Stimulated activated CD8-positive, alpha-beta memory T cell treated with anti-CD3 and anti-CD28 coated beads, Interleukin-4, amount 100 ng/mL, for 24 hours (primary cell): ENCODE results near the gene LEKR1.
"Not testable (repeated sequence)": the region's sequence is repeated elsewhere in the genome, so short reads cannot be mapped to it uniquely, and the experiment has no call there.

ENCODE experiments used
- DNase-seq: peaks from one replicate; pipeline ENCODE4 v3.0.0-alpha.2; 2020; ENCODE audit warnings: low read depth

Gene LEKR1

DNA sequence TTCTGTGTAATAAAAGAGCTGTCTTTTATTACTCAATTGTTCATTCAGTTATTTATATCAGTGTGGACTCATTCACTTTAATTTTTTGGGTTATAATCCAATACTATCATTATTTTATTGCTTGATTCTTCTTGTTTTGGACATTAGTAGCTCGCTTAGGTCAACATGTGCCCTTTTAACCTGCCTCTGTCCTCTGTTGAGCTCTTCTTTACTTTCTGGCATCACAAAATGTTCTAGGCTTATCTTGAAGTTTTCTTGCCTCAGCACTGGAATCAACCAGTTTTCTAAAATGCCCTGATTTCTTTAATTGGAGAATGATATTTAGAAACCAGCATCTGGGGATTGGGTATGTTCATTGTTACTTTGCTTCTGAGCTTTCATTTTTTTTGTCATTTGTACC is 82.2 kb downstream of the LEKR1 start:
- DNase-seq, result no peak

DNA sequence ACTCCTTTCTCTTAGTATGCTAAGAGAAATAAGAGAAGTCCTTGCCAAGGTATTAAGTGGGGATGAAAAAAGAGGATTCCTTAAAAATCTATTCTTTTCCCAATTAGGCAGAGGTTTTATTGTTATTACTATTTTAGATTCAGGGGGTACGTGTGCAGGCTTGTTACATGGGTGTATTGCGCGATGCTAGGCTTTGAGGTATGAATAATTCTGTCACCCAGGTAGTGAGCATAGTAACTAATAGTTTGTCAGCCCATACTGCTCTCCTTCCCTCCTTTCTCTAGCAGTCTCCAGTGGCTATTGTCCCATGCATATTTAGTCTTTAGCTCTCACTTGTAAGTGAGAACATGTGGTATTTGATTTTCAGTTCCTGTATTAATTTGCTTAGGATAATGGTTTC is 83.9 kb downstream of the LEKR1 start:
- DNase-seq, result no peak

DNA sequence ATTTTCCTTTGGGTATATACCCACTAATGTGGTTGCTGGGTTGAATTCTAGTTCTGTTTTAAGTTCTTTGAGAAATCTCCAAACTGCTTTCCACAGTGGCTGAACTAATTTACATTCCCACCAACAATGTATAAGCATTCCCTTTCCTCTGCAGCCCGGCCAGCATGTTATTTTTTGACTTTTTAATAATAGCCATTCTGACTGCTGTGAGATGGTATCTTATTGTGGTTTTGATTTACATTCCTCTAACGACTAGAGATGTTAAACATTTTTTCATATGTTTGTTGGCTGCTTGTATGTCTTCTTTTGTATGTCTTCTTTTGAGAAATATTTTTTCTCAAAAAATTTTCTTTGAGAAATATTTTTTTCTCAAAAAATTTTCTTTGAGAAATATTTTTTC is 84.7 kb downstream of the LEKR1 start:
- not testable (repeated sequence) for DNase-seq

DNA sequence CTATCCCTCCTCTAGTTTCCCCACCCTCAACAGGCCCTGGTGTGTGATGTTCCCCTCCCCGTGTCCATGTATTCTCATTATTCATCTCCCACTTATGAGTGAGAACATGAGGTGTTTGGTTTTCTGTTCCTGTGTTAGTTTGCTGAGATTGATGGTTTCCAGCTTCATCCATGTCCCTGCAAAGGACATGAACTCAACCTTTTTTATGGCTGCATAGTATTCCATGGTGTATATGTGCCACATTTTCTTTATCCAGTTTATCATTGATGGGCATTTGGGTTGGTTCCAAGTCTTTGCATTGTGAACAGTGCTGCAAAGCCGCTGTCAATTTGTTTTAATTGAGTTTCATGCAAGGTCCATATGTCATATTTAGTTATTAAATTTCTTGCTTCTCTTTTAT is 88.1 kb downstream of the LEKR1 start:
- DNase-seq, result not testable (repeated sequence)

DNA sequence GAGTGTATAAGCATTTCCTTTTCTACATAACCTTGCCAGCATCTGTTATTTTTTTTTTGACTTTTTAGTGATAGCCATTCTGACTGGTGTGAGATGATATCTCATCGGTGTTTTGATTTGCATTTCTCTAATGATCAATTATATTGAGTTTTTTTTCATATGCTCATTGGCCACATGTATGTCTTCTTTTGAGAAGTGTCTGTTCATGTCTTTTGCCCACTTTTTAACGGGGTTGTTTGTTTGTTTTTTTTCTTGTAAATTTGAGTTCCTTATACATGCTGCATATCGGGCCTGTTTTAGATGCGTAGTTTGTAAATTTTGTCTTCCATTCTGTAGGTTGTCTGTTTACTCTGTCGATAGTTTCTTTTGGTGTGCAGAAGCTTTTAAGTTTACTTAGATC is 89.2 kb downstream of the LEKR1 start:
- no peak for DNase-seq

DNA sequence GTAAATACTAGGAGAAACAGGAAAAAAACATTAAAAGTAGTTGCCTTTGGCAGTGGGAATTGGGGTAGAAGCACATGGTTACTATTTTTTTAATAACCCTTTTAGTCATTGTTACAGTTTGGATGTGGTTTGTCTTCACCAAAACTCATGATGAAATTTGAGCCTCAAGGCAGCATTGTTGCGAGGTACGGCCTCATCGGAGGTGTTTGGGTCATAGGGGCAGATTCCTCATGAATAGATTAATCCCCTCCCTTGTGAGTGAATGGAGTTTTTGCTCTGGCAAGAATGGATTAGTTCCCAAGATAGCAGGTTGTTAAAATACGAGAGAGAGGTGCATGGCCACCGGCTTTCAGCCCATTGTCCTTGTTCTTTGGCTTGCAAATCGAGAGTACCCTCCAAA is 92.6 kb downstream of the LEKR1 start:
- DNase-seq, result no peak

DNA sequence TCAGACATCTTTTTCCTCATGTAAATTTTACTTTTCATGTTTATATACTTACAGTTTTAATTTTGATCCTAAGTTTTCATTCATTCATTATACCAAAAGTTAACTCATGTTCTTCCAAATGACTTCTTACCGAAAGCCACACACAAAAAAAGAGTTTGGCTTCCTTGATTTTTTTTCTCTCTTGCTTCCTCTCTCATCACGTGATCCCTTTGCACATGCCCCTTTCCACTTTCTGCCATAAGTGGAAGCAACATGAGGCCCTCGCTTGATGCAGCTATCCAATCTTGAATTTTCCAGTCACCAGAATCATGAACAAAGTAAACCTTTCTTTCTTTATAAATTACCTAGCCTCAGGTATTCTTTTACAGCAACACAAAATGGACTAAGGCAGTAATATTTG is 93.7 kb downstream of the LEKR1 start:
- no peak for DNase-seq

DNA sequence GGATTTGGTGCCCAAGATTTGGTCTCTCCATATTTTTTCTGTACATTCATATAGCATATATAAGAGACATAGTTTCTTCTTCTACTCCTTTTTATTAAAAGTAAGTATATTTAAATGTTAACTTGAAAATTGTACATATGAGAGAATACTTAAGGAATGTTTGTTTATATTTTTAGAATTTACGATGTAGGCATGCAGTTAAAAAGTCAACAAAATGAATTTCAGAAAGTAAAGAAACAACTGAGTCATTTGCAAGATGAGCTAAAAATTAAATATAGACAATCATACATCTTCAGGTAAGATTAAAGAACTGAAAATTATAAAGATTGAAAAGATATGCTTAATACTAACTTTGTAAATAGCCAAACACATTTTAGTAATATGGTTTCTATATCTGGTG is 94.2 kb downstream of the LEKR1 start:
- DNase-seq, result no peak

DNA sequence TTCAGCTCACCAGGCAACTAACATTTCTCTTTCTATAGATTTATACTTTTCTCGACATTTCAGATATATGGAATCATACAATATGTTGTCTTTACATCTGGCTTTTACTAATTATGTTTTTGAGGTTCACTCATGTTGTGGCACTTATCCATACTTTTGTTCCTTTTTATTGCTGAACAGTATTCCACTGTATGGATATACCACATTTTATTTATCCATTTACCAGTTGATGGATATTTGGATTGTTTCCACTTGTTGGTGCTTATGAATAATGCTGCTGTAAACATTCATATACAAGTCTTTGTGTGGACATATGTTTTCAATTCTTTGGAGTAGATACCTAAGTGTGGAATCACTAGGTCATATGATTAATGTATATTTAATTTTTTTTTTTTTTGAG is 97.2 kb downstream of the LEKR1 start:
- DNase-seq, result no peak

DNA sequence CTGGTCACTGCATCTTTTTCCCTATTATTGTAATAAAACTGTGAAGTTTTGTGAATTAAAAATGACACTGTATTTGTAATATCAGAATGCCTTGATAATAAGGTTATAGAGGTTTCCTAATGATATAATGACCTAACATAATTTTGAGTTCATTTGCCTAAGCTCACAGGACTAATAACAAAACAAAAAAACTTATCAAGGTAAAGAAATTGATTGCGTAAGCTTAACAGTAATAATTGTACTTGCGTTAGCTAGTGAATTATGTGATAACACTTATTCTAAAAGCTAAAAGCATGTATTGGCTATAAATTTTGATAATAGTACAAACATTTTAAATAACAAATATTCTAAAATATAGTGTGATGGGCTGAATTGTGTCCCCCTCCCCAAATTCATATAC is 112.6 kb downstream of the LEKR1 start:
- DNase-seq, result no peak

DNA sequence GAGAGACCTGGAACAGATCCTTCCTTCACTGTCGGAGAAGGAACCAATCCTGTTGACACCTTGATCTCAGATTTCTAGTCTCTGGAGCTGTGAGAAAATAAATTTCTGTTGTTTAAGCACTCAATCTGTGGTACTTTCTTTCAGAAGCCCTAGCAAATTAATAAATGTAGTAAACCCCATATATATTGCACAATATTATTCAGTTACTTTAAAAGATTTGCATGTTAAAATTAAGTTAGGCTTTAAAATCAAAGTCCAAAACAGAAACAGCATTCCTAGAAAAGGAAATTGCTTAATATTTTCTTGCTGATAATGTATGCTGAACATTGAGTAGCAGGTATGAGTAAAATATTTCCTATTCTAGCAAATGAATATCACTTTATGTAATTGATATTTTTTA is 113.2 kb downstream of the LEKR1 start:
- no peak for DNase-seq

DNA sequence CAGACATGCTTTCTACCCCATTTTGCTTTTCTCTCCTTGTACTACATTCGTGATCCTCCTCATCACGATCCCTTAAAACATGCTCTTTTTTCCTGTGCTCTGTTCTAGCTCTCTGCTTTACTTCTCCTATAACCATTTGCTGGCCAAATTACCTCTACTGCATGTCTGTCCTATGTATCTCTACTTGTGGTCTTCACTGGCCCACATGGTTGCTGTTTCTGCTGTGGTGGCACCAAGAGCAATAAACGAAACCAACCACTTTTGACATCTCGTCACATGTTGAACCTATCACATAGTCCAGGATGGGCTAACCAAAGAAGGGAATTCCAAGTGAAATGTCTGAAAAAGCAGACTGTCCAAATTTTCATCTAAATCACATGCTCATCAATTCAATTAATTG is 115.2 kb downstream of the LEKR1 start:
- no peak for DNase-seq

DNA sequence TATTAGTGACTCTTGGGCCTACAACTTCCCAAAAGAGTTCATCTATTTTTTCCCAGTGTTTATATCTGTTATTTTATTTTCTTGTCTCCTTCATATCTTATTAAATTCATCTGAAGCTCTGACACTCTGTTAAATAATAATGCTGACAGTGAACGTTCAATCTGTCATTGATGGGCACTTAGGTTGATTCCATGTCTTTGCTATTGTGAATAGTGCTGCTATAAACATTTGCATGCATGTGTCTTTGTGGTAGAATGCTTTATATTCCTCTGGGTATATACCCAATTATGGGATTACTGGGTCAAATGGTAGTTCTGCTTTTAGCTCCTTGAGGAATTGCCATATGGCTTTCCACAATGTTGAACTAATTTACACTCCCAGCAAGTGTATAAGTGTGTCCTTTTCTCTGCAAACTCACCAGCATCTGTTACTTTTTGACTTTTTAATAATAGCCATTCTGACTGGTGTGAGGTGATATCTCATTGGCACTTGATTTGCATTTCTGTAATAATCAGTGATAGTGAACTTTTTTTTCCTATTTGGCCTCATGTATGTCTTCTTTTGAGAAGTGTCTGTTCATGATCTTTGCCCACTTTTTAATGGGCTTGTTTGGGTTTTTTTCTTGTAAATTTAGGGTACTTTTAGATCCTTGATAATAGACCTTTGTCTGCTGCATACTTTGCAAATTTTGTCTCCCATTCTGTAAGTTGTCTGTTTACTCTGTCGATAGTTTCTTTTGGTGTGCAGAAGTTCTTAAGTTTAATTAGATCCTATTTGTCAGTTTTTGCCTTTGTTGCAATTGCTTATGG is 122.5 kb downstream of the LEKR1 start:
- no peak for DNase-seq

DNA sequence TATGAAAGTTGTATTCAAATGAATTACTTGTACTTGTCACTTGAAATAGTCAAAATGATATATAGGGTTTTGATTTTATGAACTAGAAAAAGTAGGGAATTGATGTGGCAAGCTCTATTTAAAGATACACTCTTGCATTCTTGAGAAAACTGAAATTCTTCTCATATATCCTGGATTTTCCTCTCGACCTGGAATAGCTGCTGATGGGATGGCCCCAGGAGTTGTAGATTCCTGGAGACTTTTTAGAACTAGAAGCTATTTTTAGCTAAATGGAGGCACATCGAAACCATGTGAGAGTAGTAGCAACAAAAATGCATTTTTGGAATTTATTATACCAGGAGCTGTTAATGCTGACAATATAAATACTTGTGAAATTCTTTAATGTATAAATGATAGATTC is 125.9 kb downstream of the LEKR1 start:
- DNase-seq, result no peak

DNA sequence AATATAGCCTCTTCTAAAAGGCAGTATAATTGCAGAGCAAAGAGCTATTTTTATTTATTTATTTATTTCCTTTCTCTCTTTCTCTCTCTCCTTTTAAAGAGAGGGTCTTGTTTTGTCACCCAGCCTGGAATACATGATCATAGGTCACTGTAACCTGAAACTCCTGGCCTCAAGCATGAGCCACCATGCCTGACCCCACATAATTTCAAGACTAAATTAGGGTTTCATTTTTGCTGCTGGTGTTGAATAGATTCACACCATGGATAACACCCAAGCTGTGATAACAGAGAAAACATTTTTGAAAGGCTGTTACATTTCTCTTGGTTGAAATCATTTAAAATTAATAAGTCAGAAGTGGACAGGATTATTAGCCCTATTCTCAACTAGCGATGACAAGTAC is 131.6 kb downstream of the LEKR1 start:
- DNase-seq, result no peak

DNA sequence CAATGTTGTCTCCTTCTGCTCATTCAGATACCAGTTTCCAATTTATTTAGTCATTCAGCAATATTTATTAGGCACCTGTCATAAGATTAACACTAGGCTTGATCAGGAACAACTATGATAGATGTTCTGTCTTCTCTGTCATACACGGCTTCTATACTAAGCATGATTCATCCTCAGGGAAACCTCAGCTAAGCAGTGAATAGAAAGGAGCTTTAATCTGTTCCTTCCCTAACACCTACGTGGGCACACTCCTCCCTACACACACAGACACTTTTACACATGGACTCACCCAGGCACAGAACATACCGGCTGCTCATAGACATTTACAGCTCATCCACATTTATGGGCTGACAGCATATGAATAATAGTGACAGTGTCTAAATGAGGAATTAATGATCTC is 136.9 kb downstream of the LEKR1 start:
- no peak for DNase-seq

DNA sequence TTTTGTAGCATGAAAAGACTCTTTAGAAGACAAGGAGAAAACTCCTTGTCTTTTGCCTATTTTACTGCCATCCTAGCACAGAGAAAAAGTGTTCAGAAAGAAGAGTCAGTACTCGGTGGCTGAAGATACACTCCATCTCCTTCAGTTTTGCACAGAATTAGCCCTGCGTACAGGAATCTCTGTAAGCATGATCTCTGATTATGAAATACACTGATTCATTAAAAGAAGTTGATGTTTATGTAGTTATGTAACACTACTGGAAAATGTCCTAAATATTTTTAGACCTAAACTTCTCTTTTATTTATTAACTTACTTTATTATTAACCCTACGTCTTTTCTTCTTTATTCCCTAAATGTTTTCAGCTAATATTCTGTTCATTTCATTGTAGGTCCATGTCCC is 138.4 kb downstream of the LEKR1 start:
- no peak for DNase-seq

DNA sequence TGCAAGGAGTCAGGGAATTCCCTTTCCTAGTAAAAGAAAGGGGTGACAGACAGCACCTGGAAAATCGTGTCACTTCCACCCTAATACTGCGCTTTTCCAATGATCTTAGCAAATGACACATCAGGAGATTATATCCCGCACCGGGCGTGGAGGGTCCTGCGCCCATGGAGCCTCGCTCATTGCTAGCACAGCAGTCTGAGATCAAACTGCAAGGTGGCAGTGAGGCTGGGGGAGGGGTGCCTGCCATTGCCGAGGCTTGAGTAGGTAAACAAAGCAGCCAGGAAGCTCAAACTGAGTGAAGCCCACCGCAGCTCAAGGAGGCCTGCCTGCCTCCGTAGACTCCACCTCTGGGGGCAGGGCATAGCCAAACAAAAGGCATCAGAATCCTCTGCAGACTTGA is 140.2 kb downstream of the LEKR1 start:
- DNase-seq, result not testable (repeated sequence)

DNA sequence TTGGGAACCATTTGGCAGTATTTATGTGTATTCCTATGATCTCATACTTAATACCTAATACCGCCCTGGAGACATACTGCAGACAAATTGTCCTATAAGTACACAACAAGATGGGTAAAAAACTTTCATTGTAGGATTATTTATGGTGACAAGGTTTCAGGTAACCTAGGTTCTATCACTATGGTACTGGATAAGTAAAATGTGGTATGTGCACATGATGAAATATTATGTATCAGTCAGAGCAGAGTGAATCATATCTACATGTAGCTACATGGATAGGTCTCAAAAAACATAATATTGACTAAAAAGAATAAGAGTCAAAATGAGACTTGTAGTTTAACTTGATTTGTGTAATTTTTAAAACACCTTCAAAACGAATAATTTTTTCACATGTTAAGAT is 147.8 kb downstream of the LEKR1 start:
- no peak for DNase-seq

DNA sequence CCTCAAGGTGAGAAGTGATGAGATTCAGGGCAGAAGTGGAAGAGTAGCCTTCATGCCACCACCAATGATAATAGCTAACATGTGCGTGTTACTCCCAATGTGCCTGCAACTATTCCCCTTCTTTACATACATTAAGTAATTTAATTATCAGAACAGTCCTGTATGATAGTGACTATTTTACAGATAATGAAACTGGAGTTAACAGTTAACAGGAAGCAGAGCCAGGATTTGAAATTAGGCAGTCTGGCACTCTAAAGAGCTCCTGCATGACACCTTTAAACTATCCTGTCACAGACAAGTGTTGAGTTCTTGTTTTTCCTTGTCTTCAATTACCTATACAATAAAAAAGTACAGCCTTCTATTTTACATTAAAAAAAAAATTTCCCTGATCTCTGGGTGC is 148.8 kb downstream of the LEKR1 start:
- no peak for DNase-seq

DNA sequence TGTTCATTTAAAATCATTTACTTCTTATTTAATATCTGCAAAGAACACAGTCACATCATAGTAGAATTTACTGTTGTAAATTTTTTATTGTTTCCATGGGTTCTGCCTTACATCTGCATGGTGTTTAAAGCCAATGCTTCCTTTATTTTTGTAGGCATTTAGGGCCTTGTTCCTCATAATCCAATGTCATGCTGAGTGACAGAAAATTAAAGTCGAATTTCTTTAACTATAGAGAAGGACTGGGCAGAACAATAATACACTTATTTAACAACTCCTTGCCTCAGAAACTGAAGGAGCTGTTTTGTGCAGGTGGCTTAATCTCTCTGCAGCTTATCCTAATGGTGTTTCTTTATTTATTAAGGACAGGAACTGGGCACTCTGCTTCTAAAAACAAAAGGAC is 149.6 kb downstream of the LEKR1 start:
- no peak for DNase-seq

DNA sequence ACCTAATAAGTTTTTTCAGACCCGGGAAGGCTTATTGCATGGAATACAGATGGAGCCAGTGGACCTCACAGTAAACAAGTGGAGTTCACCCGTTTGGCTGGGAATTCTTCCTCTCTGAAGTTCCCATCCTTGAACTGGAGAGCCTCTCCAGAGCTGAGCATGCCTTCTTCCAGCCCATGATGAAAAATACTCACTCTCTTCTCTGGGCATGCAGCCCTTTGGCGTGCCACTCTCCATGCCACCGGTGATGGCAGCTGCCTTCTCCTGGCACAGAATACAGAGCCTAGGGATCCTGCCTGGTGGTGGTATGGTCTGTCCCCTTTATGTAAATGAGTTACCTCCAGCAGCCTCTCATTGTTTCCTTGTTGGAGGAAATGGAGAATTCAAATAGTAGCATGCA is 150.8 kb downstream of the LEKR1 start:
- no peak for DNase-seq

DNA sequence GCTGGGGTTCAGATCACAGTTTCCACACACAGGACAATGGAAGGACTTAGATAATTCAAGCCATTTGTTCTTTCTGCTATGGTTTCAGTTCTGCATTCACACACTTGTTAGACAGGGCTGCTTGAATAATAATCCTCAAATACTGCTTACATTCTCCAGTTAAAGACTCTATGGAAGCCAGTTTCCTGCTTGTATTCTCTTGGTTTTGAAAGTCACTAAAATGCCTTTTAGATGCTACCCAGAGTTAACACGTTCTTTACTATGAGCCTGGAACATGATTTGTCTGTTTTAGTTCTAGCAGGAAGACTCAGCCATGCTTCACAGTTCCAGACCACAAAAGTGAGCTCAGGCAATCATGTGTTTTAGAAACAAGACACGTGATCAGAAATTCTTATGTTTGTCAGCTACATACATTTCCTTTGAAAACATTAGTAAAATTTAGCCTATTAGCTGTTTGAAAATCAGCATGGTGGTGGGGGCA is 152.4 kb downstream of the LEKR1 start:
- DNase-seq, result no peak

DNA sequence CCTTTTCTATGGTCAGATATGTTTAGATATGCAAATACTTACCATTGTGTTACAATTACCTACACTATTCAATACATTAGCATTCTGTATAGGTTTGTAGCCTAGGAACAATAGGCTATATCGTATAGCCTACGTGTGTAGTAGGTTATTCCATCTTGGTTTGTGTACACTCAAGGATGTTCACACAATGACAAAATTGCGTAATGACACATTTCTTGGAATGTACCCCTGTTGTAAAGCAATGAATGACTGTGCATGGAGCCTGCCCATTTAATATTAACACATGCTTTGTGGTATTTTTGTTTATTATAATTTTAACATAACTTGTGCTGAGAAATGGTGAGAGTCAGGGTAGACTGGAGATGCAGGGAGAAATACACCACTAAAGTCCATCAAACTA is 154.9 kb downstream of the LEKR1 start:
- no peak for DNase-seq
